ENCODE measurements around the gene SLC23A1. TPM values are rescaled to one million over a fixed set of nuclear protein-coding genes. Genes with fewer than 3 reads are reported as not detected.

SLC23A1 gene
- polyA plus RNA-seq, 4 donors, result 7.1 to 29.3 (median 12.4) TPM

DNA sequence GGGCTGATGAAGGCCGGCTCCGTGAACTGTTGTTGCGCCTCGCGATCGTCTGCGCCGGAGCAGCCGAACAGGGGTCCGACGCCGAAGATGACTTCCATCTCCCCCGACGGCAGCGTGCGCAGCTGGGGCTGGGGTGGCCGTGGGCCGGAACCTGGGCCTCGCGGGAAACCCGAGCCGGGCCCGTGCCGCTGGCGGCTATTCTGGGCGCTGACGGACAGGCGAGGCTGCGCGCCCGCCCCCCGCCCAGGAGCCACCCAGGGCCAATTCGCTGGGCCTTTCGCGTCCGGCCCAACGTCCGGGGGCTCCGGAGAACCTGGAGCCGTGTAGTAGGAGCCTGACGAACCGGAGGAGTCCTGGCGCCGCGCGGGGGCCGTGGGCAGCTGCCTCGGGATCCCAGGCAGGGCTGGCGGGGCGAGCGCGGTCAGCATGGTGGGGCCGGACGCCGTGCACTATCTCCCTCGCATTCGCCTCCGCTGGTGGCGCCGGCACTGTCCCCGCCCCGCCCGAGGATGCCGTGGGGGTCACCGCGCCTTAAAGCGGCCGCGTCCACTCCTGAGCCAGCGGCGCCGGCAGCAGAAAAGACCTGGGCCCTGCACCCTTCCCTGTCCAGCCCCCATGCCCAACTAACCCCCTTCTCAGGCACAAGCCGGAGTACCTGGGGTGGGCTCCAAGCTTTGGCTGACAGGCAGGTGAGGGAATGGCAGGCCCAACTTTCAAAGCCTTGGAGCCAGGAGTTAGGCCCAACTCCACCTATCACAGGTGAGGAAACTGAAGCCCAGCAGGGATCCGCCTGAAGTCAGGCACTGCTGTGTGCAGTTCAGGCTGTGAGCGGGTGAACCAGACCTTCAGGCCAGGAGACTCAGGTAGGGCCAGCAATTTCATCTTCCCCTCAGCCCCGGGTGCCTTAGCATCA, 11.8 kb upstream of the SLC23A1 start, which contains the start of gene PROB1:
Gene PROB1, minus strand, starts transcription at position 451 of the 913 bp plus-strand sequence. Its CDS starts 23 bp downstream, at position 428.
- peak within 1 kb of the TSS in 1 of 3 donors; percentile 33 for H3K27ac ChIP-seq (ENCODE audit: low read depth in 1 of 3, low read length in 2 of 3)
- peaks cover 0 to 26% (median 3%) of the 10 kb centered on the region in 3 donors for H3K4me1 ChIP-seq (ENCODE audit: control insufficient read depth in 3 of 3, insufficient read depth in 2 of 3, low read depth in 1 of 3, low read length in 2 of 3)
- no peak for DNase-seq

DNA sequence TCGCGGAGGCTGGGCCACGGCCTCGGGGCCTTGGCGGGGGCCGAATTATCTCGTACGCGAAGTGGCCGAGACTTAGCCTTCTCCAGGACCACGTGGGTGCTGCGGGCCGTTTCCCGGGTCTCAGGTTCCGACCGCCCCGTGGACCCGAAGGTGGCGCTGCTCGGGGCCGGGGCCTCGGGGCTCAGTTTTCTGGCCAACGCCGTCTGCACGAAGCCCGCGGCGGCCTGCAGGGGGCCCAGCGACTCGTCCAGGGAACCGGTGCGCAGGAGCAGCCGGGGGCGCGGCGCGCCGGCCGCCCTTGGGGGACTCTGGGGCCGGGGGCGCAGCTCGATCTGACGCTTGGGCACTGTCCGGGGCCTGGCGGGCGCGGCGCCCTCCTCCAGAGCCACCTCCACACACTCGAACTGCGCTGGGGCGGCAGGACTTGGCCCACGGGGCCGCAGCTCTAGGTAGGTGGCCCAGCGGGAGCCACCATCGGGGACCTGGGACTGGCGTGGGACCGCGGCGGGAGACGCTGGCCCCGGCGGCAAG, 11.1 kb upstream of the SLC23A1 start:
- Histone ChIP-seq H3K27ac (ENCODE audit: low read depth in 1 of 3, low read length in 2 of 3) (peak overlapping the region in 1 of 3 donors; percentile 5), H3K36me3 (ENCODE audit: control insufficient read depth in 3 of 3, insufficient read depth in 2 of 3, low read depth in 1 of 3, low read length in 3 of 3) (peaks cover 0 to 18% (median 0%) of the 10 kb centered on the region in 3 donors), H3K9me3 (ENCODE audit: control insufficient read depth in 2 of 2, insufficient read depth in 1 of 2, low read depth in 1 of 2, low read length in 1 of 2) (no peaks in the 10 kb centered on the region), H3K27me3 (ENCODE audit: control insufficient read depth in 3 of 3, insufficient read depth in 3 of 3, low read length in 3 of 3) (peaks cover 0 to 41% (median 0%) of the 10 kb centered on the region in 3 donors), H3K4me3 (ENCODE audit: low read depth in 1 of 3, low read length in 3 of 3) (peak overlapping the region; percentile 43 to 64 (median 47)), H3K4me1 (ENCODE audit: control insufficient read depth in 3 of 3, insufficient read depth in 2 of 3, low read depth in 1 of 3, low read length in 2 of 3) (peaks cover 0 to 26% (median 3%) of the 10 kb centered on the region in 3 donors)
- DNase-seq (peak; percentile 22 to 74), FAIRE-seq (no peak)
- 3 to 15% (median 3%) methylated on average over 49 to 62 of the region's 62 CpGs for WGBS, 3 donors

More for the DNA sequence above, 11.8 kb upstream of the SLC23A1 start, which contains the start of gene PROB1:
- peaks cover 0 to 23% (median 0%) of the 10 kb centered on the region in 3 donors for H3K36me3 ChIP-seq (ENCODE audit: control insufficient read depth in 3 of 3, insufficient read depth in 2 of 3, low read depth in 1 of 3, low read length in 3 of 3)
- H3K9me3 ChIP-seq (ENCODE audit: control insufficient read depth in 2 of 2, insufficient read depth in 1 of 2, low read depth in 1 of 2, low read length in 1 of 2), result no peaks in the 10 kb centered on the region
- 44 to 50% (median 50%) methylated on average over 53 to 76 of the region's 76 CpGs for WGBS, 3 donors
- H3K4me3 ChIP-seq (ENCODE audit: low read depth in 1 of 3, low read length in 3 of 3), result peak within 1 kb of the TSS; percentile 43 to 64 (median 47)
- peaks cover 0 to 41% (median 0%) of the 10 kb centered on the region in 3 donors for H3K27me3 ChIP-seq (ENCODE audit: control insufficient read depth in 3 of 3, insufficient read depth in 3 of 3, low read length in 3 of 3)
- FAIRE-seq, result no peak

DNA sequence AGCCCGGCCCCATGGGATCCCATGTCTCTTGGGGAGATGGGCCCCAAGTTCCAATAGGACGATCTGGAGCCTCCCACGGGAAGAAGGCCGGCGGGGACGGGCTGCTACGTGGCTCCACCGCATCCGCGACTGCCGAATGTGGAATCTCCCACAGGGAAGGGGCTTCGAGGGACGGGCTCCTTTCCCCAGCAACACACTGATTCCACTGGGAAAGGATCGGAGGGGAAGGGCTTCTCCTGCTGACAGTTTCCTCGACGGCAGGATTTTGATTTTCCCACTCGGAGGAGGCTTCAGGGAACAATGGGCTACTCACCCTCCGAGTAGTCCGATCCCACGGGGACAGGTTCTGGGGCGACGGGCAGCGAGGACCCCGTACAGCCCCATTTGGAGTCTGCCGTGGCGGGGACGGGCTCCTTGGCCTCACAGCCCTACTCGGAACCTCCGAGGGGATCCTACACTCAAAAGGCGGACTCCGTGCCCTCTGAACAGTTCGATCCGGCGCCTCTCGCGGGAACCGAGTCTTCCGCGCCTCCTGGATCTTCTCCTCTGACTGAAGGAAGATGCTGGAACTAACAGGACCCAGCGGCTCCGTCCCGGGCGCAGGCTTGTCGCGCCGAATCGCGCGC, 10.5 kb upstream of the SLC23A1 start:
- Histone ChIP-seq H3K27me3 (ENCODE audit: control insufficient read depth in 3 of 3, insufficient read depth in 3 of 3, low read length in 3 of 3) (peaks cover 0 to 41% (median 0%) of the 10 kb centered on the region in 3 donors), H3K9me3 (ENCODE audit: control insufficient read depth in 2 of 2, insufficient read depth in 1 of 2, low read depth in 1 of 2, low read length in 1 of 2) (no peaks in the 10 kb centered on the region), H3K4me1 (ENCODE audit: control insufficient read depth in 3 of 3, insufficient read depth in 2 of 3, low read depth in 1 of 3, low read length in 2 of 3) (peaks cover 0 to 26% (median 3%) of the 10 kb centered on the region in 3 donors), H3K27ac (ENCODE audit: low read depth in 1 of 3, low read length in 2 of 3) (no peak overlapping the region), H3K4me3 (ENCODE audit: low read depth in 1 of 3, low read length in 3 of 3) (peak overlapping the region; percentile 43 to 64 (median 50)), H3K36me3 (ENCODE audit: control insufficient read depth in 3 of 3, insufficient read depth in 2 of 3, low read depth in 1 of 3, low read length in 3 of 3) (peaks cover 0 to 16% (median 0%) of the 10 kb centered on the region in 3 donors)
- FAIRE-seq, result no peak
- DNase-seq, result peak in 1 of 2 donors; percentile 23
- 6 to 8% (median 7%) methylated on average over 49 of the region's 49 CpGs for WGBS, 3 donors

DNA sequence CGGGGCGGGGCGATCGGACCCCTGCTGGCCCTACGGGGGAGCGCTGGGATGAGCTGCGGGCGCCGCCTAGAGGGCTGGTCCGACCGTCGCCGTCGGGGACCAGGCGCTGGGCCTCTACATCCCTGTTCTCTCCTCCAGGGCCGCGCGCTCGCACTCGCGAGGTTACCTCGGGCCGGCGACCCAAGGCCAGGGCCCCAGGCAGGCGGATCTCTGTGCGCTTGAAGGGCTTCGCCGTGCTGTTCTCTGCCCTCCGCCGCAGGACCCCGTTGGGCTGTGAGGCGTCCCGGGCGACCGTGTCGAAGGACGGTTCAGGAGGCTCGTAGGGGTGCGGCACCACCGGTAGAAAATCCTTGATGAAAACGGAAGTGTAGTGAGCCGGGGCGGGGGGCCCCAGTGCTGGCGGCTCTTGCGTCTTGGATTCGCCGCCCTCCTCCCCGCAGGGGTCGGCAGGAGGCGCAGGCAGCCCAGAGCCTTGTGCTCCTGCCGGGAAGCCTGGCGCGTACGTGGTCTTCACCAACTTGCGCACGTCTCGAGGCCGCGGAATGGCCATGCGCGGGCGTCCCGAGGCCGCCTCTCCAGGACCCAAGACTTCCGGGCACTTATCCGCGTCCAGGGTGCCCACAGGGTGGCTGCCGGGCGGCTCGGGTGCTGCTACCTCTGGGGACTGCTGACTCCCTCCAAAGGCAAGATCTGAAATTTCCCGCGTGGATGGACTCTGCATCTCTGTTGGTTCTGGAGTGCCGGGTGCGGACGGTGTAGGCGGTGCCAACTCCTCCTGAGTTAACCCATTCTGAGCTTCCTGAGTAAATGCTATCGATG, 9.8 kb upstream of the SLC23A1 start:
- WGBS, 3 donors, result 1 to 2% (median 2%) methylated on average over 59 to 77 of the region's 77 CpGs
- Histone ChIP-seq H3K4me1 (ENCODE audit: control insufficient read depth in 3 of 3, insufficient read depth in 2 of 3, low read depth in 1 of 3, low read length in 2 of 3) (peaks cover under 1 to 32% (median 3%) of the 10 kb centered on the region in 3 donors), H3K36me3 (ENCODE audit: control insufficient read depth in 3 of 3, insufficient read depth in 2 of 3, low read depth in 1 of 3, low read length in 3 of 3) (peaks cover 0 to 14% (median 0%) of the 10 kb centered on the region in 3 donors), H3K9me3 (ENCODE audit: control insufficient read depth in 2 of 2, insufficient read depth in 1 of 2, low read depth in 1 of 2, low read length in 1 of 2) (no peaks in the 10 kb centered on the region), H3K4me3 (ENCODE audit: low read depth in 1 of 3, low read length in 3 of 3) (peak overlapping the region; percentile 43 to 64 (median 50)), H3K27ac (ENCODE audit: low read depth in 1 of 3, low read length in 2 of 3) (peak overlapping the region in 1 of 3 donors; percentile 85), H3K27me3 (ENCODE audit: control insufficient read depth in 3 of 3, insufficient read depth in 3 of 3, low read length in 3 of 3) (peaks cover 0 to 41% (median 0%) of the 10 kb centered on the region in 3 donors)
- DNase-seq, result peak; percentile 74 to 83
- no peak for FAIRE-seq

DNA sequence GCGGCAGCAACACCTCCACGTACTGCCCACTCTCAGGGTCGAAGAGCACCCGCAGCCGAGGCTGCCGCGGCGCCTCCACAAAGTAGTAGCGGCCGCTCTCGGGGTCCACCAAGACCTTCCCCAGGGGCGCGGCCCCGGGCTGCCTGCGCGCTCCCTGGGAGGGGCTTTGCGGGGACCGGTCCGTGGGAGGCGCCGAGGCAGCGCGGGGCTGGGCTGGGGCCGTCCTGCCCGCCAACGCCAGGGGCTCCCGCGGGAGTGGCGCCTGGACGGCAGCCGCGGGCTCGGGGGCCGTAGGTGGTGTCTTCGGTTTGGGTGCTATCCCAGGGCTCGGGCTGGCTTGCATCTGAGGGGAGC, 9.2 kb upstream of the SLC23A1 start:
- WGBS, 3 donors, result 0 to 8% (median 0%) methylated on average over 28 to 36 of the region's 36 CpGs
- Histone ChIP-seq H3K9me3 (ENCODE audit: control insufficient read depth in 2 of 2, insufficient read depth in 1 of 2, low read depth in 1 of 2, low read length in 1 of 2) (no peaks in the 10 kb centered on the region), H3K27ac (ENCODE audit: low read depth in 1 of 3, low read length in 2 of 3) (peak overlapping the region in 2 of 3 donors; percentile 64 to 85), H3K36me3 (ENCODE audit: control insufficient read depth in 3 of 3, insufficient read depth in 2 of 3, low read depth in 1 of 3, low read length in 3 of 3) (peaks cover 0 to 14% (median 0%) of the 10 kb centered on the region in 3 donors), H3K4me1 (ENCODE audit: control insufficient read depth in 3 of 3, insufficient read depth in 2 of 3, low read depth in 1 of 3, low read length in 2 of 3) (peaks cover 3 to 38% (median 3%) of the 10 kb centered on the region in 3 donors), H3K4me3 (ENCODE audit: low read depth in 1 of 3, low read length in 3 of 3) (peak overlapping the region; percentile 30 to 64 (median 43)), H3K27me3 (ENCODE audit: control insufficient read depth in 3 of 3, insufficient read depth in 3 of 3, low read length in 3 of 3) (peaks cover 0 to 41% (median 0%) of the 10 kb centered on the region in 3 donors)
- FAIRE-seq (no peak), DNase-seq (no peak)

DNA sequence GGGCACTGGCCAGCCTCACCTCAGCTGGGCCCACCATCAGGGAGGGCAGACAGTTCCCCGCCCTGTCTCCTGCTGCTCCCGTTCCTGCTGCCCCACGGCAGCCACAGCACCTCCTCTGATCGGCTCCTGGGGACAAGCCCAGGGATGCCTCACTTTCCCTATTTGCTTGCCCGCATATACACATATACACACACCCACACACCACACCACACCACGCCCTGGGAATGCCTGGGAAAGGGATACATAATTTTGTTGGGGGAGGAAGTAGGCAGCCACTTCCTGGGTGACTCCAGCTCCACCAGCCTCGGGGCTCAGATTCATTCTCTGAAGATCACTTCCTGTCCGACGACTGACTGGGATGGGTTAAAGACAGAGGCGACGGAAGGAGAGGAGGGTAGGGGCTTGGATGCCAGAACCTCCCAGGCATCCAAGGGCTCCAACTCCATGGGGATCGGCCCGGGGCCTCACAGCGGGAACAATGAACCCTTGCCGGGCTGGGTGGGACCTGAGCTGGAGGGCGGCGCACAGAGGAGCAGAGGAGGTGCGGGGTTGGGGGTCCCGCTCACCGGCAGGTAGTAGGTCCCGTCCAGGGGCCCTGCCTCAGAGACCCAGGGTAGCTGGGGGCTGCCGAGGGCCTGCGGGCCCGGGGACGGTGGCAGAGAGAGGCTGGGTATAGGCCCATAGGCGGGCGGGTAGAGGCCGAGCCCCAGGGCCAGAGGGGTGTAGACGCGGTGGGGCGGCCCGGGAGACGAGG, 8.7 kb upstream of the SLC23A1 start:
- peaks cover 0 to 9% (median 0%) of the 10 kb centered on the region in 3 donors for H3K36me3 ChIP-seq (ENCODE audit: control insufficient read depth in 3 of 3, insufficient read depth in 2 of 3, low read depth in 1 of 3, low read length in 3 of 3)
- peaks cover 3 to 38% (median 3%) of the 10 kb centered on the region in 3 donors for H3K4me1 ChIP-seq (ENCODE audit: control insufficient read depth in 3 of 3, insufficient read depth in 2 of 3, low read depth in 1 of 3, low read length in 2 of 3)
- peak overlapping the region in 2 of 3 donors; percentile 64 to 85 for H3K27ac ChIP-seq (ENCODE audit: low read depth in 1 of 3, low read length in 2 of 3)
- no peaks in the 10 kb centered on the region for H3K9me3 ChIP-seq (ENCODE audit: control insufficient read depth in 2 of 2, insufficient read depth in 1 of 2, low read depth in 1 of 2, low read length in 1 of 2)
- H3K27me3 ChIP-seq (ENCODE audit: control insufficient read depth in 3 of 3, insufficient read depth in 3 of 3, low read length in 3 of 3), result peaks cover 0 to 41% (median 0%) of the 10 kb centered on the region in 3 donors
- WGBS, 3 donors, result 31 to 41% (median 36%) methylated on average over 31 to 33 of the region's 33 CpGs
- FAIRE-seq (no peak), DNase-seq (peak in 1 of 2 donors; percentile 39)
- H3K4me3 ChIP-seq (ENCODE audit: low read depth in 1 of 3, low read length in 3 of 3), result peak overlapping the region; percentile 30 to 64 (median 43)
